ENCODE results near the gene C4orf17.
A peak's percentile ranks its signal among the peaks of the same experiment; 100 is the strongest.

The C4orf17 gene

GRCh38 chr4:99540277-99540939 lies 29.6 kb downstream of the C4orf17 start:
- DNase-seq: no peak

DNA sequence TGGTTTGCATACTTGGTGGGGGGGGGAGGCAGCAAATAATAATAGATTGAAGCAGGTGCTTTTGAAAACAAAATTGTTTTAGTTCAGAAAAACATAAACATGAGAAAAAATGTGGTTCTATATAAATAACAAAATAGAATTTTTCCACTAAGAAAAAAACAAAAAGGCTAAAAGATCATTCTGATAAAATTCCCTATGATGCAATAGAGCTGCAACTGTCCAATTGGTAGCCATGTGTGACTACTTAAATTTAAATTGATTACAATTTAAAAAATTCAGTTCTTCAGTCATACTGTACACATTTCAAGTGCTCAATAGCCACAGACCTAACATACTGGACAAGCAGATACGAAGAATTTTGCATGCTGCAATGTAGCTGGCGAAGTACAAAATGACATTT lies 42.1 kb downstream of the C4orf17 start:
- DNase-seq: no peak

- peak; percentile 98 for DNase-seq
Observed at GRCh38 chr4:99563310-99564186, 52.7 kb downstream of the C4orf17 start, which contains the start of gene TRMT10A. TSS of gene TRMT10A (minus strand) at chr4:99564039. CDS start at chr4:99559338, 4,701 bp downstream.

DNA sequence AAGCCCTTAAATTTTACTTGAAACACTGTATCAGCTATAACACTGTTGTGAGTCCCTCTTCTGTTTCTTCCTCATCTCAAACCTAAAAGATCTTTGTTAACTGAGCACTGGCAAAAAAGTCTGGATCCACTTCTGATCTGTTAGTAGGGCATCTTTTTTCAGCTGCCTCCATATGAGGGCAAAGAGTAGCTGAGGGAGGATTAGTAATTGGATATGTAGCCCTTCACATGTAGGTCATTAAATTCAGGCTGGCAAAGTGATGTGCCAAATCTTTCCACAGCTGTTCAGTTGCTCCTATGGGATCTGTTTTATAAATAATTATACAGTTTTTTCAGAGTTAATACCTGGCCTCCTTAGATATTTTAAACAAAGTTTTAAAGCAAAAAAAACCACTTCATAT lies 54.1 kb downstream of the C4orf17 start:
- peak; percentile 10 for DNase-seq

GRCh38 chr4:99571883-99572282 lies 61.1 kb downstream of the C4orf17 start:
- DNase-seq: no peak

DNA sequence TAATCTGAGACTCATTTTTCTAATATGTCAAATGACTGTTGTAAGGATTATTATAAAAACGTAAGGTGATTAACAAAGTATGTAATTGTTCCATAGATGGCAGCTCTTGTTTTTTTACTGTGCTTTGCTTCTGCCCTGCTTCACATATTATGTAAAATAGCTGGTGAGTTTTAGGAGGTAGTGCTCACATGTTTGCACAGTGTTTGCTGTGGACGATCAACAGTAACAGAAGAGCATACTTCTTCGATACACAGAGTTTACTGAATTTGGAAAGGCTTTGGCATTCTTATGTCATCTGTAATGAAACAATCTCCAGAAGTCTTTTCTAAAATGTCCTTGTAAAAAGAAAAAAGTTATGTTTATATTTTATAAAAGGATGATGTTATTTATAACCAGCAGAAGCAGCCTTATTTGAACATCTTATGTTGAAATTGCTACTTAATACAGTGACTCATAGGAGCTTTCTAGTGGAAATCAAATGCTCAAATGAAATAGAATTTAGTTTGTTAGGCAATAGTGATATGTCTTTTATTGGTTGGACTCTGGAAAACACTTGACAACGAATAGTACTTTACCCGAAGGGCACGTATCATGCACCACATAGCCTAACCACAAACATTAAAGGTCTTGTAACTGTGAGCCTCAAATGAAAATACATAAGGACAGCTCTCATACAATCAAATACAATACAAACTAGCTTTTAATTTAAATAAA lies 61.9 kb downstream of the C4orf17 start:
- no peak for DNase-seq

DNA sequence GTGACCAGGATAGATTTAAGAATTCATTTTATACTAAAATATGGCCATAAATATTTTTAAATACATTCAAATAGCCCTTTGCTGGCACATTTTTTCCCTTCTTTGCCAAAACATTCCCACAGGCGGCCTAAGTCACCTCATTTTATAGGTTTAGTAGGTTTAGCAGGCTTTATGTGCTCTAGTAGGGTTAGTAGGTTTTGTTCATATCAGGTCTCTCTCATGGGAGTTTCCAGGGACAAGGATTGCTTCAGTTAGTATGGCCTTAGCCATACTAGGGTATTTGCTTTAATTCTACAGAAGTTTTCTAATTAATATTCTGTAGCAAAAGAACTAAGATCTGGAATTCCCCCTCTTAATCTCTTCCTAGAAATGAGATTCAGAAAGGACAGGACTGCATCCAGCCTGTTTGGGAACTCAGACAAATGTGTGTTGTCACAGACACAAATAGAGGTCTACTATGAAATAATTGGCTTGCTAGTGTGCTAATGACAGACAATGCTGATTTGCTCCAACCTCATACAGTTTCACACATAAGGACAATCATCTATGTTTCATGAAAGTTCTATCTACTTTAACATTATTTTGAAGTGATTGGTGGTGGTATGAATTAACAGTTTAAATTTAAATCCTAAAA lies 63.0 kb downstream of the C4orf17 start:
- no peak for DNase-seq

DNA sequence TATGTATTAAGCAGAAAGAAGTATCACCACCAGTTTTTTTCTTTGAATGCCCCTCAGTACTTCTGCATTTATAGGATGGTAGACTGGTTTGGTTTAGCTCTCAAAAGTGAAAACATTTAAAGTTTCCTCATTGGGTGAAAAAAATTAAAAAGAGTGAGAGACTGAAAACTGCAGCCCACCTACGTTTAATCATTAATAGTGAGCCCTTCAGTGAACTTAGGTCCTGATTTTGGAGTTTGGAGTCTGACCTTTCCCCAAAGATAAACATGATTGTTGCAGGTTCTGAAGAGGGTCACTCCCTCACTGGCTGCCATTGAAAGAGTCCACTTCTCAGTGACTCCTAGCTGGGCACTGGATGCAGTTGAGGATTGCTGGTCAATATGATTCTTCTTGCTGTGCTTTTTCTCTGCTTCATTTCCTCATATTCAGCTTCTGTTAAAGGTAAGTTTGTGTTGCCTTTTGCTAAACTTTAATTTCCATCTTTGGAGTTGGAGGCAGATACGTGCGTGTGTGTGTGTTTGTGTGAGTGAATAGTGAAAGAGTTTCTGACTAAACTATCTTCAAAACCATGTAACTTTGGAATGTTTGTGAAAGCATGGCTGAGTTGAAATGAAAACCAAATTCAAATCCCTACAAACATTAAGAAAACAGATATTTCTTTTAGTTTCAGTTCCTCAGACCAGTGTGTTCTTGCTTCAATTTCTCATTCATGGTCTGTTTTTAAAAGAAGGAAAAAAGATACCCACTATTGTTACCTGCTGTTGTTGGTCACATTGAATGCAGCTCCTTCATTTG lies 63.9 kb downstream of the C4orf17 start, which contains the start of gene MTTP:
TSS of gene MTTP (plus strand) at position 295 of the 795 bp plus-strand sequence. CDS start at position 381, 86 bp downstream.
- DNase-seq: no peak

DNA sequence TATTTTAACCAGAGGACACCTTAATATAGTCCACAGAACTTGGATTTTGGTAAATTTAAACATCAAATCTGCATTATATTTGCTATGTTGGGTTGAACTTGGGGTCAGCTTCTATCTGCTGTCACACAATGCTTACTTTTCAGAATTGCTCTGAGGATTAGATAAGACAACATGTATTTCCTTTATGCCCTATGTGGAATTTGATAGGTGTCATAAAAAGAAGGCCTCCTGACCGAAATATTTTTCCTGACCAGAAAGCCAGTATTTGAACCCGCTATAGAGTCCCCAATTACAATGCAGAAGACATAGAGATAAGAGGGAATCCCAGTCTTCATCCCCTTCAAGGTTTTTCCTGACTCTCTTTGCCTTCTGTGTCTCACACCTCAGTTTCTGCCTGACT lies 67.9 kb downstream of the C4orf17 start:
- DNase-seq: no peak

DNA sequence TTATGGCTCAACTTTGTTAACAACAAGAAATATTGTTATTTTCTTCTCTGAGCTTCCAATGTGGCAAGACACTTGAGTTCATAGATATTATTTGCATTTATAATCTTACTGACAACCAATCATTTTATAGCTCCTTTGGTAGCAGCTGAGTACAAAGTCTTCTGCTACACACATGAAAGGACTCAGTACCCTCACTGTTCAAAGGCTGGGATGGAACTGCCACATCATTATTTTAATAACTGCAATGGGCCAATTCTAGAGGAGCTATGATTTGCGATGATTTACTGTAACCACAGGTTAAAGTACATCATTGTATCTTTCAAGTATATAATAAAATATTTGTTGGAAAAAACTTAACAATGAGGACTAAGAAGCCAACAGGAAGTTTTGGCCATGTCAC lies 74.7 kb downstream of the C4orf17 start:
- DNase-seq: no peak

GRCh38 chr4:99586322-99586721 lies 75.5 kb downstream of the C4orf17 start:
- DNase-seq: no peak

GRCh38 chr4:99586797-99587196 lies 76.0 kb downstream of the C4orf17 start:
- DNase-seq: no peak

- no peak for DNase-seq
Observed at GRCh38 chr4:99587309-99587708, 76.5 kb downstream of the C4orf17 start.

GRCh38 chr4:99587803-99588202 lies 77.0 kb downstream of the C4orf17 start:
- DNase-seq: no peak

DNA sequence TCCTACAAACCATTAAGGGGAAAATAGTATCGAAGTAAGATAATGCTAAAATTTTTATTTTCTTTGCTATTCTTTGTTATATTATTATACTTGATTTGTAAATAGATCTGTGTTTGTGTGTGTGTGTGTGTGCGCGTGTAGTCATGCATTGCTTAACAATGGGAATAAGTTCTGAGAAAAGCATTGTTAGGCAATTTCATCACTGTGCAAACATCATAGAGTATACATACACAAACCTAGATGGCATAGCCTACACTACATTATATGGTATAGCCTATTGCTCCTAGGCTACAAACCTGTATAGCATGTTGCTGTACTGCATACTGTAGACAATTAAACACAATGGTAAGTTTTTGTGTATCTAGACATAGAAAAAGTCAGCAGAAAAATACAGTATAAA lies 80.9 kb downstream of the C4orf17 start:
- no peak for DNase-seq
